Right lobe of liver (tissue), 6 donors: ENCODE results near the gene C16orf89. TPM values are rescaled to one million over a fixed set of nuclear protein-coding genes. Genes with fewer than 3 reads are reported as not detected.

Experiments
- ATAC-seq, 4 donors: fragments of 200-7000 bp; cut with Tn5 transposase; one replicate each; pipeline ENCODE4 v1.9.1; 2020; ENCODE audit warnings: mild to moderate bottlenecking in 4 of 4, moderate library complexity in 4 of 4
- DNase-seq, 3 donors: peaks; one replicate each; pipeline ENCODE4 v3.0.0-alpha.2; 2020
- H3K27ac ChIP-seq, 3 donors: fragments of 200-600 bp; one replicate each; pipeline ENCODE4 v1.8.0; 2022
- H3K27me3 ChIP-seq, 2 donors: fragments of 200-600 bp; one replicate each; pipeline ENCODE4 v1.8.0; 2022
- H3K36me3 ChIP-seq, 4 donors: fragments of 200-600 bp; sonication (generic) in 1 of 4; one replicate each; pipeline versions ENCODE4 v1.5.1 to v1.8.0; 2017 to 2022; ENCODE audit warnings: control low read depth in 1 of 4
- H3K4me1 ChIP-seq, 4 donors: fragments of 200-600 bp; sonication (generic) in 1 of 4; one replicate each; pipeline versions ENCODE4 v1.5.1 to v1.8.0; 2017 to 2022; ENCODE audit warnings: control low read depth in 1 of 4
- H3K4me3 ChIP-seq, 3 donors: fragments of 200-600 bp; one replicate each; pipeline ENCODE4 v1.8.0; 2022
- H3K9me3 ChIP-seq, 4 donors: fragments of 200-600 bp; sonication (generic) in 1 of 4; one replicate each; pipeline versions ENCODE4 v1.5.1 to v1.8.0; 2017 to 2022; ENCODE audit warnings: control low read depth in 1 of 4
- POLR2A ChIP-seq: fragments of 450-650 bp; IDR thresholded peaks from one replicate; pipeline ENCODE4 v1.6.1; 2017; ENCODE audit warnings: antibody characterized with exemption, mild to moderate bottlenecking
- WGBS: methylation state at CpG from one replicate; pipeline ENCODE4 v1.1.6; 2018; ENCODE audit warnings: low coverage, low lambda C conversion rate; ENCODE audit not compliant: insufficient coverage; ENCODE audit errors: missing lambda C conversion rate; 5-methylcytosine and 5-hydroxymethylcytosine counted together
- intact Hi-C, 2 donors: fragments of 100-400 bp; cut with DNase I; formaldehyde crosslinking; loops; one replicate each; pipeline versions ENCODE4 v1.11.2 to v1.14.1; 2022
- total RNA-seq, 6 experiments: library from RNA; depleted of rRNA in 2 of 6; stranded (reverse); fragments of >200 nt in 2 of 6; fragmentation: NEBNext Ultra II Directional in 3 of 6; extraction: Animal tissue kit (Norgen Biotek cat#: 25700) in 3 of 6; gene quantifications; one replicate each; pipeline versions ENCODE4 v1.1.0 to v1.2.4, GENCODE V29; 2016 to 2023
- TF ChIP-seq, protein P1 (sequence below), 4 donors: fragments of 200-600 bp in 3 of 4; fragments of 450-650 bp in 1 of 4; IDR thresholded peaks; one replicate each; pipeline versions ENCODE4 v1.5.1 to v1.8.0; 2016 to 2022; ENCODE audit warnings: antibody characterized with exemption in 4 of 4, mild to moderate bottlenecking in 2 of 4
- donor health status: DM: no; HTN: yes; CAD: no.
- donor health status: DM: no; HTN: no; CAD: no.
- donor health status: DM: no; HTN: no; CAD: no.
- donor health status: DM: no; HTN: yes; CAD: no.
- donor health status: DM: no; HTN: yes; CAD: no.

The C16orf89 gene
- total RNA-seq, 6 experiments from 2014 or later, result not detected

DNA sequence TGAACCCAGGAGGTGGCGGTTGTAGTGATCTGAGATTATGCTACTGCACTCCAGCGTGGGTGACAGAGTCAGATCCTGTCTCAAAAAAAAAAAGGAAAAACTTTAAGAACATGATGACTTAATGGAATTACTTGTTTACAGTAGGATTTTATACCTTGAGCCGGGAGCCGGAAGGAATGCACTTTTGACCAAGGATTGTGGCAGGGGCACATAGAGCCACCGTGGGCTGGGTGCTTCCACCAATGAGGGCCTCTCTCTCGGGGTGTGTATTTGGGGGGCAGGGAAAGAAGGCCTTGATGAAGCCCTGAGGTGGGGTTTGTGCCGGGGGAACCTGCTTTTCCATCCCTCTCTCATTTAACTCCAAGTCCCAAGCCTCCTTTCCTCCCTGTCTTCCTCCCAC, 25.3 kb downstream of the C16orf89 start:
- Histone ChIP-seq H3K9me3 (no peaks in the 10 kb centered on the region), H3K4me1 (no peaks in the 10 kb centered on the region), H3K36me3 (no peaks in the 10 kb centered on the region), H3K27ac (no peak overlapping the region), H3K27me3 (no peaks in the 10 kb centered on the region), H3K4me3 (no peak overlapping the region)
- ATAC-seq, result no peak
- WGBS, result 86% methylated on average over 6 of the region's 7 CpGs
- intact Hi-C loops, result no loop called here
- no peak for DNase-seq
- no peak for TF ChIP-seq POLR2A
- TF ChIP-seq, protein P1, sequence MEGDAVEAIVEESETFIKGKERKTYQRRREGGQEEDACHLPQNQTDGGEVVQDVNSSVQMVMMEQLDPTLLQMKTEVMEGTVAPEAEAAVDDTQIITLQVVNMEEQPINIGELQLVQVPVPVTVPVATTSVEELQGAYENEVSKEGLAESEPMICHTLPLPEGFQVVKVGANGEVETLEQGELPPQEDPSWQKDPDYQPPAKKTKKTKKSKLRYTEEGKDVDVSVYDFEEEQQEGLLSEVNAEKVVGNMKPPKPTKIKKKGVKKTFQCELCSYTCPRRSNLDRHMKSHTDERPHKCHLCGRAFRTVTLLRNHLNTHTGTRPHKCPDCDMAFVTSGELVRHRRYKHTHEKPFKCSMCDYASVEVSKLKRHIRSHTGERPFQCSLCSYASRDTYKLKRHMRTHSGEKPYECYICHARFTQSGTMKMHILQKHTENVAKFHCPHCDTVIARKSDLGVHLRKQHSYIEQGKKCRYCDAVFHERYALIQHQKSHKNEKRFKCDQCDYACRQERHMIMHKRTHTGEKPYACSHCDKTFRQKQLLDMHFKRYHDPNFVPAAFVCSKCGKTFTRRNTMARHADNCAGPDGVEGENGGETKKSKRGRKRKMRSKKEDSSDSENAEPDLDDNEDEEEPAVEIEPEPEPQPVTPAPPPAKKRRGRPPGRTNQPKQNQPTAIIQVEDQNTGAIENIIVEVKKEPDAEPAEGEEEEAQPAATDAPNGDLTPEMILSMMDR (IDR thresholded peaks at IDR 0.05), result no peak

- ATAC-seq, result no peak
- no peak overlapping the region for H3K27ac ChIP-seq
- intact Hi-C loops, result no loop called here
These were observed 29.3 kb downstream of the C16orf89 start for GRCh38 chr16:5036228-5037156.

GRCh38 chr16:5035909-5036227, 29.9 kb downstream of the C16orf89 start:
- Histone ChIP-seq H3K27me3 (no peaks in the 10 kb centered on the region), H3K4me1 (peaks cover 0 to 7% (median 2%) of the 10 kb centered on the region in 4 donors), H3K9me3 (no peaks in the 10 kb centered on the region), H3K27ac (no peak overlapping the region), H3K4me3 (no peak overlapping the region), H3K36me3 (no peaks in the 10 kb centered on the region)
- no peak for DNase-seq
- 67% methylated on average over 1 of the region's 1 CpG for WGBS
- no peak for ATAC-seq
- TF ChIP-seq, protein P1 (IDR thresholded peaks at IDR 0.05), result no peak
- no peak for TF ChIP-seq POLR2A
- intact Hi-C loops, result no loop called here

More at GRCh38 chr16:5036228-5037156, 29.3 kb downstream of the C16orf89 start:
- H3K9me3 ChIP-seq, result no peaks in the 10 kb centered on the region
- 57% methylated on average over 12 of the region's 12 CpGs for WGBS
- H3K4me3 ChIP-seq, result no peak overlapping the region
- peak in 1 of 3 donors; percentile 32 for DNase-seq
- no peaks in the 10 kb centered on the region for H3K36me3 ChIP-seq
- no peaks in the 10 kb centered on the region for H3K27me3 ChIP-seq
- TF ChIP-seq, protein P1 (IDR thresholded peaks at IDR 0.05), result no peak
- no peak for TF ChIP-seq POLR2A
- peaks cover 0 to 7% (median 2%) of the 10 kb centered on the region in 4 donors for H3K4me1 ChIP-seq

GRCh38 chr16:5034167-5034523, 31.6 kb downstream of the C16orf89 start:
- ATAC-seq (no peak), DNase-seq (no peak)
- intact Hi-C loops, result no loop called here
- WGBS, result 10% methylated on average over 2 of the region's 2 CpGs
- TF ChIP-seq, protein P1 (IDR thresholded peaks at IDR 0.05), result no peak
- no peak for TF ChIP-seq POLR2A
- no peaks in the 10 kb centered on the region for H3K9me3 ChIP-seq
- H3K4me1 ChIP-seq, result peaks cover 0 to 7% (median 2%) of the 10 kb centered on the region in 4 donors
- H3K27ac ChIP-seq, result peak overlapping the region in 2 of 3 donors; percentile 16 to 65
- peak overlapping the region; percentile 72 to 95 (median 75) for H3K4me3 ChIP-seq
- H3K27me3 ChIP-seq, result no peaks in the 10 kb centered on the region
- H3K36me3 ChIP-seq, result no peaks in the 10 kb centered on the region
